HepG2 (cell line): Measurements from ENCODE around the gene CALML4. TPM values are rescaled to one million over a fixed set of nuclear protein-coding genes. Genes with fewer than 3 reads are reported as not detected.

Source experiments
- ATAC-seq: fragments of 200-7000 bp; cut with Tn5 transposase; 3 replicates; pipeline ENCODE4 v1.9.1; 2020; ENCODE audit warnings: mild to moderate bottlenecking, moderate library complexity
- BruUV-seq: library from RNA; stranded (reverse); fragments of 400-500 nt; replicated peaks from 2 replicates; lab custom pipeline; 2021; lab: Mats Ljungman, UMichigan
- CTCF ChIA-PET: fragments of 300-600 bp; formaldehyde crosslinking; extraction: SDS; loops from one replicate; lab custom pipeline; 2021; ENCODE audit warnings: low total read pairs, inconsistent platforms, low intra/inter-chr PET ratio; lab: Yijun Ruan, JAX
- POLR2A ChIA-PET: fragments of 350-600 bp; sonication (Branson Sonifier 250); formaldehyde crosslinking; loops from one replicate; lab custom pipeline; 2020; ENCODE audit warnings: antibody characterized with exemption, inconsistent platforms; lab: Yijun Ruan, JAX
- DNase-seq: peaks from one replicate; pipeline ENCODE4 v3.0.0-alpha.2; 2015; ENCODE audit warnings: low spot score
- FAIRE-seq: peaks from 3 replicates; lab custom pipeline; 2011; peaks lifted over from hg19 to GRCh38; lab: Jason Lieb, UNC
- H2AFZ ChIP-seq: one replicate; pipeline ENCODE4 v1.6.1; 2011; ENCODE audit warnings: low read length, inconsistent platforms
- H3K27ac ChIP-seq: fragments of 300-600 bp; 3 replicates; pipeline ENCODE4 v1.8.0; 2011; ENCODE audit warnings: mixed run types, mild to moderate bottlenecking, mixed read lengths, low read length, inconsistent platforms; ENCODE audit not compliant: insufficient read depth; ENCODE audit errors: extremely low read length
- H3K27me3 ChIP-seq, 2 experiments: fragments of 200-600 bp in 1 of 2; 2 replicates in 1 of 2; 3 replicates in 1 of 2; pipeline versions ENCODE4 v1.6.0 to v1.8.0; 2011; ENCODE audit warnings: low read length in 2 of 2, mild to moderate bottlenecking in 2 of 2, moderate library complexity in 2 of 2, inconsistent platforms in 1 of 2; ENCODE audit not compliant: insufficient read depth in 2 of 2, control insufficient read depth in 1 of 2
- H3K36me3 ChIP-seq, 2 experiments: fragments of 200-600 bp in 1 of 2; replicated peaks in 1 of 2; 2 replicates in 1 of 2; 3 replicates in 1 of 2; pipeline versions ENCODE4 v1.5.1 to v1.8.0; 2011; ENCODE audit warnings: low read length in 2 of 2, inconsistent platforms in 1 of 2; ENCODE audit not compliant: insufficient read depth in 2 of 2, control insufficient read depth in 1 of 2
- H3K4me1 ChIP-seq: 2 replicates; pipeline ENCODE4 v1.5.1; 2012; ENCODE audit warnings: low read length, inconsistent platforms; ENCODE audit not compliant: insufficient read depth
- H3K4me2 ChIP-seq: 2 replicates; pipeline ENCODE4 v1.6.0; 2011; ENCODE audit warnings: low read depth, low read length, inconsistent platforms
- H3K4me3 ChIP-seq, 3 experiments: fragments of 200-600 bp in 1 of 3; sonication (generic), shearing (Covaris generic) in 1 of 3; replicated peaks in 1 of 3; 2 replicates each; pipeline ENCODE4 v1.5.1; 2011 to 2016; ENCODE audit warnings: low read length in 3 of 3, inconsistent platforms in 2 of 3, low read depth in 2 of 3, mild to moderate bottlenecking in 2 of 3, control low read depth in 1 of 3, mixed read lengths in 1 of 3; ENCODE audit not compliant: insufficient read depth in 1 of 3
- H3K79me2 ChIP-seq: one replicate; pipeline ENCODE4 v1.6.1; 2011; ENCODE audit warnings: low read length, inconsistent platforms; ENCODE audit not compliant: insufficient read depth
- H3K9ac ChIP-seq: 2 replicates; pipeline ENCODE4 v1.6.0; 2011; ENCODE audit warnings: mild to moderate bottlenecking, low read depth, low read length, inconsistent platforms; ENCODE audit not compliant: insufficient read depth
- H3K9me3 ChIP-seq: 2 replicates; pipeline ENCODE4 v1.5.1; 2012; ENCODE audit warnings: mild to moderate bottlenecking, low read length
- H4K20me1 ChIP-seq: 2 replicates; pipeline ENCODE4 v1.6.0; 2011; ENCODE audit warnings: inconsistent platforms, mild to moderate bottlenecking, low read length, moderate library complexity; ENCODE audit not compliant: insufficient read depth
- FOXM1 ChIP-seq: sonication (generic); formaldehyde crosslinking; IDR thresholded peaks from 2 replicates; pipeline ENCODE4 v1.5.0; 2020; ENCODE audit warnings: missing genetic modification reagents
- MXD4 ChIP-seq: IDR thresholded peaks from 2 replicates; pipeline ENCODE4 v1.6.1; 2016; ENCODE audit warnings: mild to moderate bottlenecking, missing biosample characterization, missing genetic modification reagents
- SAFB2 ChIP-seq: sonication (generic); formaldehyde crosslinking; IDR thresholded peaks from 2 replicates; pipeline ENCODE4 v1.5.1; 2020; ENCODE audit warnings: missing genetic modification reagents, low read depth, mild to moderate bottlenecking, borderline replicate concordance
- UBTF ChIP-seq: sonication (generic); formaldehyde crosslinking; IDR thresholded peaks from 2 replicates; pipeline ENCODE4 v1.4.0; 2020; ENCODE audit warnings: mild to moderate bottlenecking, missing genetic modification reagents
- ZNF142 ChIP-seq: sonication (generic); formaldehyde crosslinking; IDR thresholded peaks from 2 replicates; pipeline ENCODE4 v1.4.0; 2020; ENCODE audit warnings: missing genetic modification reagents
- ZNF235 ChIP-seq: sonication (generic); formaldehyde crosslinking; IDR thresholded peaks from 2 replicates; pipeline ENCODE4 v1.8.1; 2023; ENCODE audit warnings: mild to moderate bottlenecking, missing genetic modification reagents, borderline replicate concordance
- ZNF567 ChIP-seq: sonication (generic); formaldehyde crosslinking; IDR thresholded peaks from 2 replicates; pipeline ENCODE4 v1.8.1; 2023; ENCODE audit warnings: mild to moderate bottlenecking, missing genetic modification reagents, borderline replicate concordance
- ZNF580 ChIP-seq: IDR thresholded peaks from 2 replicates; pipeline ENCODE4 v1.6.1; 2016; ENCODE audit warnings: low read depth, borderline replicate concordance
- ZNF768 ChIP-seq: sonication (generic); formaldehyde crosslinking; IDR thresholded peaks from 2 replicates; pipeline ENCODE4 v1.4.0; 2020; ENCODE audit warnings: missing genetic modification reagents
- ZNF883 ChIP-seq: sonication (generic); formaldehyde crosslinking; IDR thresholded peaks from 2 replicates; pipeline ENCODE4 v1.5.1; 2020; ENCODE audit warnings: mild to moderate bottlenecking, missing genetic modification reagents; ENCODE audit errors: not compliant biosample characterization
- whole genome bisulfite sequencing: methylation state at CpG from one replicate; pipeline ENCODE4 v1.1.6; 2017; ENCODE audit warnings: low lambda C conversion rate; 5-methylcytosine and 5-hydroxymethylcytosine counted together
- in situ Hi-C: cut with HindIII; loops from 2 replicates; pipeline ENCODE4 v1.10.0; 2017; ENCODE audit warnings: low pct_unique_long_range_greater_than_20kb; ENCODE audit not compliant: extremely low pct_ligation_motif_present
- intact Hi-C: fragments of 100-400 bp; cut with micrococcal nuclease; formaldehyde crosslinking; loops from one replicate; pipeline ENCODE4 v1.10.0; 2022; ENCODE audit not compliant: unreplicated experiment
- polyA plus RNA-seq, 8 experiments: library from polyadenylated mRNA; depleted of rRNA in 3 of 8; stranded (reverse) in 7 of 8; unstranded in 1 of 8; fragments of >200 nt; fragmentation: Illumina TruSeq in 4 of 8; extraction: Trizol in 4 of 8; gene quantifications; 2 replicates each; pipeline versions ENCODE4 v1.2.1 to v1.2.3, GENCODE V29; 2011 to 2016; ENCODE audit warnings: low read depth in 4 of 8, missing spikeins in 1 of 8, mixed read lengths in 1 of 8; ENCODE audit not compliant: insufficient read depth in 1 of 8
- total RNA-seq, 5 experiments: library from RNA; depleted of rRNA; stranded (reverse); fragments of >200 nt; fragmentation: Illumina TruSeq; extraction: Trizol; gene quantifications; 2 replicates each; pipeline ENCODE4 v1.2.3, GENCODE V29; 2016; ENCODE audit warnings: low read depth in 1 of 5
- TF ChIP-seq, protein P1 (sequence below): sonication (generic); formaldehyde crosslinking; IDR thresholded peaks from 2 replicates; pipeline ENCODE4 v1.5.1; 2020; ENCODE audit warnings: missing genetic modification reagents, mild to moderate bottlenecking, borderline replicate concordance
- TF ChIP-seq, protein P2 (sequence below): IDR thresholded peaks from 2 replicates; pipeline ENCODE4 v1.6.1; 2018; ENCODE audit warnings: missing genetic modification reagents

The CALML4 gene
- total and polyA plus RNA-seq, 2 of the 13 experiments (the other 11 are each of a cell fraction or from before 2014, with no cell fraction given) = 3.6 to 8.7 TPM

DNA sequence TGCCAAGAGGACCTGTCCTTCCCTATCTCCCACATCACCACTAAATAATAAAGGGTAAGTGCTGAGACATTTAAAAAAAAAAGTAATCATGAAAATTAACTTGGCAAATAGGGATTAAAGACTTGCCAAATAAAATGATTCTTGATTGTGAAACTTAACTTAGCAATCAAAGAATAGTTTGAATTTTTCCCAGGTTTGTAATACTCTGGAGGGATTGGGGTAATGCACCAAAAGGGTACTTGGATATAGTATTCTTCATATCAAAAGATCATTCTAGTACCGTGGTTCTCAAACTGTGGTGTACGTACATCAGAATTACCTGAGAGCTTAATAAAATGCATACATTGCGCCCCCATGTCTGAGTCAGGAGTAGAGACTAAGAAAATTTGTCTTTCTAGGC is 28.5 kb downstream of the CALML4 start (continued):
- no peak for TF ChIP-seq MXD4 (CRISPR knock-in tag)
- no peak for TF ChIP-seq ZNF883 (CRISPR knock-in tag)
- TF ChIP-seq ZNF580 (CRISPR knock-in tag) = no peak
- TF ChIP-seq SAFB2 (CRISPR knock-in tag) = no peak
- no peak for TF ChIP-seq ZNF235 (CRISPR knock-in tag)
- TF ChIP-seq ZNF567 = no peak

GRCh38 chr15:68175526-68175925 is 29.6 kb downstream of the CALML4 start:
- Histone ChIP-seq H3K4me1 (no peaks in the 10 kb centered on the region), H3K9ac (no peak overlapping the region), H3K79me2 (no peaks in the 10 kb centered on the region), H3K4me3 (no peak overlapping the region), H3K9me3 (no peaks in the 10 kb centered on the region), H3K36me3 (peaks cover 7 to 58% of the 10 kb centered on the region in 2 experiments), H3K27me3 (no peaks in the 10 kb centered on the region; a peak in 1 of 5 replicates), H3K27ac (no peak overlapping the region), H2AFZ (no peak overlapping the region), H3K4me2 (no peak overlapping the region), H4K20me1 (no peaks in the 10 kb centered on the region)
- intact Hi-C loops (no loop called here), in situ Hi-C loops (no loop called here)
- ChIA-PET POLR2A (no interaction called here), CTCF (no interaction called here)
- DNase-seq = no peak
- no peak for ATAC-seq
- BruUV-seq = no TSS peak
- WGBS = 98% methylated on average over 2 of the region's 2 CpGs
- no peak for FAIRE-seq
- TF ChIP-seq ZNF768 (CRISPR knock-in tag) (no peak), ZNF142 (CRISPR knock-in tag) (no peak), FOXM1 (CRISPR knock-in tag) (no peak), UBTF (CRISPR knock-in tag) (no peak)
- TF ChIP-seq, protein P1, sequence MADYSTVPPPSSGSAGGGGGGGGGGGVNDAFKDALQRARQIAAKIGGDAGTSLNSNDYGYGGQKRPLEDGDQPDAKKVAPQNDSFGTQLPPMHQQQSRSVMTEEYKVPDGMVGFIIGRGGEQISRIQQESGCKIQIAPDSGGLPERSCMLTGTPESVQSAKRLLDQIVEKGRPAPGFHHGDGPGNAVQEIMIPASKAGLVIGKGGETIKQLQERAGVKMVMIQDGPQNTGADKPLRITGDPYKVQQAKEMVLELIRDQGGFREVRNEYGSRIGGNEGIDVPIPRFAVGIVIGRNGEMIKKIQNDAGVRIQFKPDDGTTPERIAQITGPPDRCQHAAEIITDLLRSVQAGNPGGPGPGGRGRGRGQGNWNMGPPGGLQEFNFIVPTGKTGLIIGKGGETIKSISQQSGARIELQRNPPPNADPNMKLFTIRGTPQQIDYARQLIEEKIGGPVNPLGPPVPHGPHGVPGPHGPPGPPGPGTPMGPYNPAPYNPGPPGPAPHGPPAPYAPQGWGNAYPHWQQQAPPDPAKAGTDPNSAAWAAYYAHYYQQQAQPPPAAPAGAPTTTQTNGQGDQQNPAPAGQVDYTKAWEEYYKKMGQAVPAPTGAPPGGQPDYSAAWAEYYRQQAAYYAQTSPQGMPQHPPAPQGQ (CRISPR knock-in tag) = no peak
- TF ChIP-seq, protein P2, sequence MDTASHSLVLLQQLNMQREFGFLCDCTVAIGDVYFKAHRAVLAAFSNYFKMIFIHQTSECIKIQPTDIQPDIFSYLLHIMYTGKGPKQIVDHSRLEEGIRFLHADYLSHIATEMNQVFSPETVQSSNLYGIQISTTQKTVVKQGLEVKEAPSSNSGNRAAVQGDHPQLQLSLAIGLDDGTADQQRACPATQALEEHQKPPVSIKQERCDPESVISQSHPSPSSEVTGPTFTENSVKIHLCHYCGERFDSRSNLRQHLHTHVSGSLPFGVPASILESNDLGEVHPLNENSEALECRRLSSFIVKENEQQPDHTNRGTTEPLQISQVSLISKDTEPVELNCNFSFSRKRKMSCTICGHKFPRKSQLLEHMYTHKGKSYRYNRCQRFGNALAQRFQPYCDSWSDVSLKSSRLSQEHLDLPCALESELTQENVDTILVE (CRISPR knock-in tag) = no peak
